Skeletal muscle cell (primary cell): Measurements from ENCODE around the gene PRKCA.
A peak's percentile ranks its signal among the peaks of the same experiment; 100 is the strongest.

Experiments
- DNase-seq: peaks from one replicate; pipeline ENCODE4 v3.0.0-alpha.2; 2010; ENCODE audit warnings: low read depth
- H3K4me3 ChIP-seq: 2 replicates; pipeline ENCODE4 v1.5.1; 2011; ENCODE audit warnings: low read depth, mild to moderate bottlenecking, control low read depth, low read length, moderate library complexity

The PRKCA gene

DNA sequence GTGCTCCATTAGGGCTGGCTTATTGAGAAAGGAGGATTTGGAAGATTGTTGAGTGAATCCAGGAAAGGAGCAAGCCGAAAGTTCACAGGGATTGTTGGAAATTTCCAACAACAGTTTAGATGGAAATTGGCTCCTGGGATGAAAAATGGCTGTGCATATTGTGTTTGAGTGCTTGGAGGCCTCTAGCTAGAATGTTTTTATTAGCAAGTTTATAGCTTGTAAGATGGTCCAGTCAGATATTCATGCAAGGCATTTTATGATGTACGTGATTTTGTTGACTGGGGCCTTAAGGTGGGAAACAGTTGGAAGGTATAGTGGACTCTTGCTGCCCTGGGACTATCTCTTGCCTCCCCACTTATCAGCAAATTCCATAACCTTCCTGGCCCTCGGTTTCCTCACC, 216.7 kb downstream of the PRKCA start:
- DNase-seq, result no peak
- H3K4me3 ChIP-seq, result no peak overlapping the region

DNA sequence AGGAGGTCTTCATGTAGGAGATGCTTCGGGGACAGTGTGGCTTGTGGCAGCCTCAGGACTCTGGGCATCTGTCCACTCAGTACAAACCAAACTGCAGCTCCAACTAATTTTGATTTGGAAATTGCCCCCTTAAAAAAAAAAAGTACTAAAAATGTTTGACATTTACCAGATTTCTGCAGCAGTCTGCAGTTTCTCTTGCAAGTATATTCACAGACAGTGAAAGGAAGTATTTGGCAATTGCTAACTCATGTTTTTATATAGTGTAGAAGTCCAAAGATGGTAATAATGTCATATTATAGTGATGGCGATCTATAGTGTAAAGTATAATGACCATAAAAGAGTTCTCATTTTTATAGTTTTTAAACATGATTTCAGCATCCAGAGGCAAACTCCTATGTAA, 218.6 kb downstream of the PRKCA start:
- DNase-seq, result no peak
- no peak overlapping the region for H3K4me3 ChIP-seq

DNA sequence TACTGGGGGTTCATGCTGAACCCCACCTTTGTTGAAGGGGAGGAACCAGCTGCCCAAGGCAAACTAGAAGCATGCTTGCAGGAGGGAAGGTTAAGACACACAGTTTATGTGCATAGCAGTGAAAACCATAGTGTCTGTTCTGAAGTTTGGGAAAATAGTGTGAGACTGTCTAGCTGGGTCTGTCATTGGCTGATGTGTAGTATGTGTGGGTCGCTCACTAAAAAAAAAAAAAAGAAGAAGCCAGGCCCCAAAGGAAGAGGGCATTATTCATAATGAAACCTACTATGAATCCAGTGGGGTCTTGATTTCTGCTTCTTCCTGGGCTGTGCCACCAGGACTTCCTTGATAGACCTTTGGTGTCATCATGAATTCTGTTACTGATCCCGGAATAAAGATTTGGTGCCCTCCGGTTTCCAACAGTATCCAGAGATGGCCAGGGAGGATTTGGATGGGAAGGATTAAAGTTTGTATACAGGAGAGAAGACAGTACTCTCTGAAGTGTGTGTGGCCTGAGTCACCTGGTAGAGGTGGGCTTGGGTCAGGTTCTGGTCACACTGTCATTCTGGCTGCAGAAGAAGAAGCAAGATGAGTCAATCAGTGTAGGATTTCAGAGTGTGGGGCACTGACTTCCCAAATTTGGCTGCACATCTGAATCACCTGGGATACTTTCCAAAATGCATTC, 220.3 kb downstream of the PRKCA start:
- no peak overlapping the region for H3K4me3 ChIP-seq
- DNase-seq, result no peak

DNA sequence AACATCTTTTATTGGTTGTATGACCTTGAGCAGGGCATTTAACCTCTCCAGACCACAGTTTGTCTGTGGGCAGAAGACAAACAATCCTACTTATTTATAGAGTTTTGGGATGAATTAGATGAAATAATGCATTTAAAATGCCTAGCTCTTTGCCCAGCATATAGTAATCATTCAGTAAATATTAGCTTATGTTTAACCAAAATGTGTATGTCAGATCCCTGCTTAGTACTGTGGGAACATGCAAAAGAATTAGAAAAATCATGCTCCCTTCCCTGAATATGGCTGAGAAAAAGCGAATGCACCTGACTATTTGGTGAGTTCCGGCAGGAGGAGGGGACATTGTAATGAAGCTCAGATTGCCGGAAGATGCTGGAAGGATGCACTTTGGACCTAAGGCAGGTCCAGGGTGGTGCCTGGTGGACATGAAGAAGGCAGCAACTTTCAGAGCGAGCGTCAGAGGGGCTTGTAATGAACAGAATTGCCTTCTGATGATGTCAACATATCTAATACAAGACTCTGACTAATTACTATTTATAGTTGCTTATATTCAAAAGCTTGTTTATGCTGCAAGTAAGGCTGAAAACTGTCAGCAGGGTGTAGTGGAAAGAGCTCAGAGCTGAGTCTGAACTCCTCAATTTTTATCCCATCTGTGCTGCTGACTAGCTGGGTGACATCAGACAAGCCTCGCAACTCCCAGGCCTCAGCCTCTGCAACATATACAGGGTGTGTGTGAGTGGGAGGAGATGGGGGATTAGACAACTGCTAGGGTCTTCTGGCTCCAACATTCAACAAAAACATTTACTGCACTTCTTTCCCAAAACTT, 221.2 kb downstream of the PRKCA start:
- DNase-seq, result no peak
- H3K4me3 ChIP-seq, result no peak overlapping the region

DNA sequence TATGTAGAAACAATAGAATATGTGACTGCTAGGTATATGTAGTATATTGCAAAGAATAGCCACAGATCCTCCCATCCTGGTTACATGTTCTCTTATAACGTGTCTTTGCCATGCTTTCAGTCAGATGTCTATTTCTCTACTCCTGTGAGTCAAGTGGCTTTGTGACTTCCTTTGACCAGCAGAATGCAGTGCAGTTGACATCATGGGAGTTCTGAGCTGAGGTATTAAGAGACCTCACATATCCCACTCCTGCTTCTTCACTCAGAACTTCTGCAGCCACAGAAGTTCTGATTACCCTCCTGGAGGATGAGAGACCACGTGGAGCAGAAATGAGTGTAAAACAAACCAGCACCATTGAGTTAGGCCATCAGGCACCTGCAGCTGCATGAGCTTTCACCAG, 222.5 kb downstream of the PRKCA start:
- no peak for DNase-seq
- H3K4me3 ChIP-seq, result no peak overlapping the region

DNA sequence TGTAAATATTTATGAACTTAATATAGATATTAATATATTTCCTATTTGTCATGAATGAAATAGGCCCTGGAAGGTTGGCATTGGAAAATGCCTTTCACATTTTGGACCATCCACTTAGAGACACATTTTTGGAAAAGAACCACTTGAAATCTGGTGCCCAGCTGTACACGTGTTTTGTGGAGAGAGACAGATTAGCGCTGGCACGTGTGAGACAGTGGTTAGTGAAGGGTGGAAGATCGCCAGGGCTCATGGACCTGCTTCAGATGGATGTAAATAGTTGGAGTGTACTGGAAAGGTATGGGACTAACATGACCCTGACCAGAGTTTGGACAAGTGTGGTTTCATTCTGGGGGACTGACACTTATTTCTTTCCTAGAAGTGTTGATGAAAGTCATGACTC, 222.9 kb downstream of the PRKCA start:
- no peak overlapping the region for H3K4me3 ChIP-seq
- no peak for DNase-seq

DNA sequence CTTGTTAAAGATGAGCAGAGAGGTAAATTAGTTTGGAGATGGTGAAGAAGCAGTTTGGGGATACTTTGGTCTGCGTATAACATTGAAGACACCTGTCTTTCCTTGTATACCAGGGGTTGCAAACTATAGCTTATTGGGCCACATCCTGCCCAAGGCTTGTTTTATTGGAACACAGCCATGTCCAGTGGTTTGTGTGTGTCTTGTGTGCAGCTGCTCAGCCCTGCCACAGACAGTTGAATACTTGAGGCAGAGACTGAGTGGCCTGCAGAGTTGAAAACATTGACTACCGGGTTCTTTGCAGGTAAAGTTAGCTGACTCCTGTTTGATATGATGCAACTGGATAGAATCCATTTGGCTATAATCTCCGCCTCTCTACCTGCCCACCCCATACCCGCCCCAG, 224.4 kb downstream of the PRKCA start:
- no peak overlapping the region for H3K4me3 ChIP-seq
- no peak for DNase-seq

DNA sequence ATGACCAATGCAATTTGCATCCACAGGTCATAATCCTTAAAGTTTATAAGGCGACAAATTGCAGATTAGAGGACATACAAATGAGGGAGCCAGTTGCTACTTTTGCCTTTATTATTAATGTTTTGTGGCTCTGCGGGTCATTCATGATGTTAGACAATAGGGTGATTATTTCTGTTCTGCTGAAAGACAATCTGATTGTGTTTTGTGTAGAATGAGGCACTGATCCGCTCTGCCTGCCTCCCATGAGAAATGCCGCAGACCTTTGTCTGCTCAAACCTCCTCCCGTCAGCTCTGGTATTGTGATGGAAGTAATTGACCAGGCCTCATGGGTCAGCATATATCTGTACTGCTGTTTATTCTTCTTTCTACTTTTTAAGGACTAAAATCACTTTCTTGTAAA, 224.9 kb downstream of the PRKCA start:
- no peak overlapping the region for H3K4me3 ChIP-seq
- no peak for DNase-seq

DNA sequence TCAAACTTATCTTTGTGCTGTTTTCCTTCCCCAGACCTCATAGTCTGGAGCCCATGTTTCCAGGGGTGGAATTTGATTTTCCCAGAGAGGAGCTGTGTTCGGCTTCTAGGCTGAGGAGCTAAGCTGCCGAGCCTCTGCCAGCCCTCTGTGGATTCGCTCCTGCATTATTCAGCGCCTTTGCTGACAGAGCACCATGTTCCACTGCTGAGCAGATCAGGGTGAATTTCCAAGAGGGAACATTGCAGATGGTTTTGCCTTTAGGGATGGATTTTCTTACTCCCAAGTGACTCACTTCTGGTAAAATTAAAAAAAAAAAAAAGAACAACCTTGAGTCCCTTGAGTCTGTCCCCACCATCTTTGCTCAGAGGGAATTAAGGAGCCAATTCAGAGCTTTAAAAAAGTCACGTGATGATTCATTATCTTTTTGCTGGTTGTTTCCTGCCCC, 229.5 kb downstream of the PRKCA start:
- no peak for DNase-seq
- H3K4me3 ChIP-seq, result no peak overlapping the region

DNA sequence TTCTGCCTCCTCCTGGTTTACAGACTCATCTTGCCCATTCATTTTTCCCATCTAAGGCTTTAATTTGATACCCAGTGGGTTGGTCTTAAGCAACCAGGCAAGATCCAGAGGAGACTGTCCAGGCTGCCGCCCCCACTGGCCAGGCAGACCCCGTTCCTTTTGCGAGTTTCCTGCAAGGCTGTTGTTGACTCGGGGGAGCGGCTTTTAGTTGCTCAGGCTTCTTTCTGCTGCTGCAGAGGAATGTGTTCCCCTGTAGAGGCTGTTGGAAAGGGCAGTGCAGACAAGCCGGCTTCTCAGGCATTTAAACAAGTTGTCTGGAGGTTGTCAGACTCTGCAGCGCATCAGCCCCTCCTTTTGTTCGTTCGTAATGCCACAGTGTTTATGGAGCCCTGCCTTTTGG, 231.2 kb downstream of the PRKCA start:
- peak; percentile 79 for DNase-seq
- no peak overlapping the region for H3K4me3 ChIP-seq

DNA sequence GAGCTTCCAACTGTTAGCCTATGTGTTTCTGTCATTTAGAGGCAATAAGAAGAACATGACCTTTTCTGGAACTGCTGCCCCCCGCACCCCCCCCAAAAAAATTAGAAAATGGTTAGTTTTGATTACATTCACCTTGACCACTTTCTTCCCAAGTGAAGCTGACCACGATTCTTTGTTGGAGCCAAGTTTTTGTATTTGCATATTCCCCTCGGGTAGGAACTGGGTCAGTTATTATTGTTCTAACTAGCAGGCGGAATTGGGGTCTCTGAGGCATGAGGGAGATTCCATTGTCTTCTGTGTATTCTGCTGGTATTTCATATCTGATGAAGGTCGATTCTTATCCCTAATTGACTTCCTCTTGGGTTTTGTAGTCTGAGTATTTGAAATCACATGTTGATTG, 231.6 kb downstream of the PRKCA start:
- H3K4me3 ChIP-seq, result no peak overlapping the region
- no peak for DNase-seq

DNA sequence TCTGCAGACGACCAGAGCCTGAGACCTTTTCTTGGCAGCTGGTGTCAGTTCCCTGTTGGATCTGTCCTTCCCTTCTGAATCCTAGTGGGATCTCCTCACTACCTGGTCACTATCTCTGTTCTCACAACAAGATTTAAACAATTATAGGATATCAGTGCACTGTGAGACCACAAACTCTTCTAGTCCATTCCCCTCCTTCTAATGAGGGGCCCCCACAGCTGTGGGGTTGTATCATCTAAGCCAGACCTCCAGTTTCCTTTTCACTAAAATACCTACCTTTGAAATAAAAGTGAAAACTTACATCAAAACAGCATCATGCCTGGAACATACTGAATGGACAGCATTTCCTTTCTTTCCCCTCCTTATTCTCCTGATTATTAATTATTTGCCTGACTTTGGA, 233.2 kb downstream of the PRKCA start:
- DNase-seq, result no peak
- no peak overlapping the region for H3K4me3 ChIP-seq

DNA sequence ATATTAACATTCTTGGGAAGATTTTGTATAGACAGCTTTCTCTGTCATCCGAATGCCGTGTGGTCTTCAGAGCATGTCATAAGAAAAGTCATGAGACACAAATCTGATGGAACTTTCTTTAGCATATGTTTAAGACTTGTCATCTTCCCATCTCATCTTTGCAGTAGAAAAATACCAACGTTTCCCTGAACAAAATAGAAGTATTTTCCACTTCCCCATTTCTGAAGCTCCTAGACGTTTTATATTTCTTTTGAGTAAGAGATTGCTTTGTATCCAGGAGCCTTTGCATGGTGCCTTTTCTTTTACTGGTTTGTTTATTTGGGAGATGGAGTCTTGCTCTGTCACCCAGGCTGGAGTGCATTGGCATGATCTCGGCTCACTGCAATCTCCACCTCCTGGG, 235.1 kb downstream of the PRKCA start:
- no peak overlapping the region for H3K4me3 ChIP-seq
- DNase-seq, result no peak

DNA sequence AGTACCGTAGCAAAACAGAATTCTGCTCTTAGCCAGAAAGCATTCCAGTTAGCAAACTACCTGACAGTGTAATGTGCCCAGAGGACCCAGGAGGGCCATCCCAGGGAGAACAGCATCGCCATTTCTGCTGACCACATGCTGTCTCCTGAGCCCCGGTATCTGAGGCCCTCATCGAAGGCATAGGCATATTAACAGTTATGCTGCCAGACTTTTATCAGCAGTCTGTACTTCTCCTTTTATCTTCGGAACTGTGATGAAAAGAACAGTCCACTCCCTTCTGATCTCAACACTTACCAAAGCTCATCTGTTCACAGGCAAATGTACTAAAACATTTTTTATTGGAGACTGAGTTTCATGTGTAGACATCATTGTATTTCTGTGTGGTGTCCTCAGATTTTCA, 236.4 kb downstream of the PRKCA start:
- H3K4me3 ChIP-seq, result no peak overlapping the region
- DNase-seq, result no peak

DNA sequence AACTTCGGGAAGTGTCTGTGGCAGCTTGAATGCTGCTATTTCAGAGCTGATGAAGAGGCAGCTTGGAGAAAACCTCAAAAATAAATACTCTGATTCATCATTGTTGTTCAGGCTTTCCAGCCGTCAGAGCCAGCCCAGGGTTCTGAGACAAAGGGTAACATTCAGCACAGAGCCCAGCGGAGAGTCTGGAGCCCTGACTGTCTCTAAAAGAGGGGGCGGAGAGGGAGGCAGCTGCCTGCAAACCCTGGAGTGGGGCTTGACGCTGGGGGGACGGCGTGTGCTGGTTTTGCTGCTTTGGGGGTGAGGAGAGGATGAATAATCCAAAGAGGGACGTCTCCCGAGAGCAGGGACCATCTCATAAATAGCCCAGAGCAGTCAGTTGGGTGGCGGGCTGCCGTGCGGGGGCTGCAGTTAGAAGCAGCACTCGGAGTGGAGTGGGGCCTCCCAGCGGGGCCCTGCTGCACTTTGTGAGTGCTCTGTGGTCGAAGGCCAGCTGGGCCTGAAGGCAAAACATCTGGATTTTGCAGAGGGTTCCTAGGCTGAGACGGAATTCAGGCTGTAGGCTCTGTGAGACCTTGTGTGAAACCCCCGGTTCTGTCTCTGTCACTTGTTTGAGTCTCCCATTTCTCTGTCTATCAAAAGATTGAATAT, 237.8 kb downstream of the PRKCA start:
- DNase-seq, result peak; percentile 89

DNA sequence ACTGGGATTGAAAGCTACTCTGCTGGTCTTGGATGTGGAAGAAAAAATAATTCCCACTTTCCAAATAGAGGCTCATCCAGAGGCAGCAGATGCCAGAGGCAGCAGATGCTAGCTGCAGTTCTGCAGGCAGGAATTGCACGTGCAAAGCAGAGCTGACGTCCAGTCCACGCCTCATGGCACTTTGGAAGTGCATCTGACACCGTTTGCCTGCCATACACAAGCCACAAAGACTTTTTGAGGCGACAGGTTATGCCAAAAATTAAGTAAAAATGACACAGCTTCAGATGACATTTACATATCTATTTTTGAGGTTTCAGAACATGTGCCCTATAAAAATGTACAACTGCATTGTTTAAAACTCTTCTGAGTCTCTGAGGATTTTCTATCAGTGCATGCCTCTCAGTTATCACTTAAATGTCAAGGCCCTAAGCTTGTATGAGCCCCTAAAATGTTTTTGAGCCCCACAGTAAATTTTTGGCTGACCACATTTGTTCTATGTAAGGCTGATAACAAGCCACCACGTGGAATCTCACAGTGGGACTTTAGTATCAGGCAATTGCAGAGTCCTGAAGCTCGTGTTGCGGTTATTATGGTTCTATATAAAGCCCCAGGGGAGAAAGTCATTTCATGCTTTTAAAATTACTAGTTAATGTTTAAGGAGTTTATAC, 239.2 kb downstream of the PRKCA start:
- no peak overlapping the region for H3K4me3 ChIP-seq
- DNase-seq, result no peak

More for the DNA sequence above, 237.8 kb downstream of the PRKCA start:
- H3K4me3 ChIP-seq, result peak overlapping the region; percentile 16

DNA sequence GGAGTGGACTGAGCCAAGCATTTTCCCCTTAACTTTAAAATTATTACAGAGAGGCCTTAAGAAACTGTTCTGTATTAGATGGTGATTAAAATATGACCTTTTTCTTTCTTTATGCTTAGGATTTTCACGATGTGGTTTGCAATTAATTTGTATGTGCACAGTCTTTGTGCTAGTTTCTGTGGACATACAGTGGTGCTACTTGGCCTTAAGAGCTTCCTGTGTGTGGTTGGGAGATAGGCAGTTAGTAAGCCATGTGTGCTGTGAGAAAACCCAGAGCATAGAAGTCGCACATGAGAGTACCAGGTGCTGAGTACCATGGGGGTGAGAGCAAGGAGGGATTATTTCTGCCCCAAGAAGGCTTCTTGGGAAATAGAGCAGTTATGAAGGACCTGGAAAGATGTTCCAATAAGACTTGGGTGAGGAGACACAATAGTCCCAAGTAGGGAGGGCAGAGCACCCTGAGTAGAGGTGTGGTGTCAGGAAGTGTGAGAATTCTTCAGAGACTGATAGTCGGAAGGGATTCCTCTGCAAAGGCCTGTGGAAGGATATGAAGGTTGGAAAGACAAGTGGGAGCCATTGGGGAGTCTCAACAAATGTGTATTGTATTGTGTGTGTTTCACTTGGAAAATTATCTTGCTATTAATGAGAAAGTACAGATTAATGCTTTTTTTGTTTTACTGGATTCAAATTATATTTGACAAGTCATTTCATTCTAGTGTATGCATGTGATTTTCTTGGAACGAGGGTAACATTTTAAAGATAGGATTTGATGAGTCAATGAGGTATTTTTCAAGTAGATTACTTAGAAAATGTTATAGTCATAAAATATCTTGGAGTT, 239.9 kb downstream of the PRKCA start:
- no peak overlapping the region for H3K4me3 ChIP-seq
- DNase-seq, result peak; percentile 48

DNA sequence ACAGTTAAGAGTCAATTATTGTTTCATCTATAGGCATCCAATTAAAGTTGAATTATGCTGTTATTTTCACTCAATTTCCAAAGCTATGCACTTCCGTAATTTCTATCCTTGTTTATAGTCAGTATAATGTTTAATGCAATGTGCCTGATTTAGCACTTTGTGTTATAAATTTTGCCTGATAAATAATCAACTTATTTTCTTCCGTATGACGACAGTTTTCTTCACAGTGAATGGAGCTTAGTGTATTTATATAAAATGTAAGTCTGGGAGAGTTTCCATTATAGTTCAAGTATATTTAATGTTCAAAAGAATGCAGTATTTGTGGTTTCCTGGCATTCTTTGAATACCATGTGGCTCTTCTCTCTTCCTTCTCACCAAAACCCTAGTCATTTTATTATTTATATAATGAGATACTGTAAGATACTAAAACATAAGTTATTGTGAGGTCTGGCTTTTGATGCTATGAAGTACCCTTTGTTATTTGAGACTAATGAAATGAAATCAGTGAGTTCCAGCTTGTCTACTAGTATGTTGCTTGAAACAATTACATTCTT, 240.6 kb downstream of the PRKCA start:
- no peak overlapping the region for H3K4me3 ChIP-seq
- DNase-seq, result peak; percentile 48

DNA sequence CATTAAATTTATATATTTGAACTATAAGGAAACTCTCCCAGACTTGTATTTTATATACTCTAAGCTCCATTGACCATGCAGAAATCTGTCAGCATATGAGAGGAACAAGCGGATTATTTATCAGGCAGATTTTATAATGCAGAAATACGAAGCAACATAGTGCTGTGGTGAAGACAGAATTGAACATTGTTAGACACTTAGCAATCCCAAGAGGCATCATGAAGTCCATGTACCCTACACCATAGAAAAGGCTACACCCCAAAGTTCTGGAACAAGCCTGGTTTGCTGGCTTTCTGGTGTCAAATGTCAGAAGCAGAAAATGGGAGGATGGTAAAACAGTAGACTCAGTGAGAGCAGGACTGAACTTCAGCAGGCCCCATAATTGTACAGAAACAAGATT, 241.1 kb downstream of the PRKCA start:
- no peak overlapping the region for H3K4me3 ChIP-seq
- DNase-seq, result no peak
